Uterus (tissue), 4 donors: ENCODE measurements around the gene ABI3BP. TPM values are rescaled to one million over a fixed set of nuclear protein-coding genes. Genes with fewer than 3 reads are reported as not detected.

Experiments used
- DNase-seq, 2 donors: peaks; one replicate each; pipeline ENCODE4 v3.0.0-alpha.2; 2019 to 2020
- H3K27ac ChIP-seq, 2 donors: fragments of 200-600 bp; sonication (generic); 1 replicate in 1 of 2; 2 replicates in 1 of 2; pipeline ENCODE4 v1.5.1; 2016 to 2018
- H3K27me3 ChIP-seq, 2 donors: fragments of 200-600 bp; sonication (generic); one replicate each; pipeline ENCODE4 v1.5.1; 2018 to 2019; ENCODE audit warnings: control low read depth in 1 of 2
- H3K36me3 ChIP-seq, 2 donors: fragments of 200-600 bp; sonication (generic); one replicate each; pipeline ENCODE4 v1.5.1; 2019; ENCODE audit warnings: control low read depth in 1 of 2
- H3K4me1 ChIP-seq, 2 donors: fragments of 200-600 bp; sonication (generic); one replicate each; pipeline ENCODE4 v1.5.1; 2018 to 2019; ENCODE audit warnings: control low read depth in 1 of 2
- H3K4me3 ChIP-seq, 2 donors: fragments of 200-600 bp; sonication (generic); 1 replicate in 1 of 2; 2 replicates in 1 of 2; pipeline ENCODE4 v1.5.1; 2018 to 2019; ENCODE audit warnings: mild to moderate bottlenecking in 1 of 2
- H3K9me3 ChIP-seq, 2 donors: fragments of 200-600 bp; sonication (generic); one replicate each; pipeline ENCODE4 v1.5.1; 2019; ENCODE audit warnings: control low read depth in 1 of 2
- CTCF ChIP-seq, 4 experiments: fragments of 200-600 bp in 2 of 4; fragments of 450-650 bp in 2 of 4; sonication (generic) in 2 of 4; IDR thresholded peaks; one replicate each; pipeline ENCODE4 v1.5.1; 2016 to 2019; ENCODE audit warnings: antibody characterized with exemption in 4 of 4, mild to moderate bottlenecking in 2 of 4, moderate library complexity in 1 of 4
- POLR2A ChIP-seq, 2 donors: fragments of 450-650 bp; IDR thresholded peaks; one replicate each; pipeline ENCODE4 v1.6.1; 2016; ENCODE audit warnings: antibody characterized with exemption in 2 of 2, mild to moderate bottlenecking in 1 of 2, moderate library complexity in 1 of 2
- intact Hi-C: fragments of 100-400 bp; cut with DNase I; formaldehyde crosslinking; loops from one replicate; pipeline ENCODE4 v1.15.1; 2023; ENCODE audit warnings: low total_unique reads
- total RNA-seq, 4 donors: library from RNA; depleted of rRNA in 3 of 4; stranded (reverse); fragments of >200 nt in 3 of 4; gene quantifications; one replicate each; pipeline versions ENCODE4 v1.1.0 to v1.2.4, GENCODE V29; 2014 to 2023
- donor health status: DM: yes; HTN: yes; CAD: no.

ABI3BP gene
- total RNA-seq, 4 donors from 2014 or later, result 38.8 to 156 (median 89.2) TPM

DNA sequence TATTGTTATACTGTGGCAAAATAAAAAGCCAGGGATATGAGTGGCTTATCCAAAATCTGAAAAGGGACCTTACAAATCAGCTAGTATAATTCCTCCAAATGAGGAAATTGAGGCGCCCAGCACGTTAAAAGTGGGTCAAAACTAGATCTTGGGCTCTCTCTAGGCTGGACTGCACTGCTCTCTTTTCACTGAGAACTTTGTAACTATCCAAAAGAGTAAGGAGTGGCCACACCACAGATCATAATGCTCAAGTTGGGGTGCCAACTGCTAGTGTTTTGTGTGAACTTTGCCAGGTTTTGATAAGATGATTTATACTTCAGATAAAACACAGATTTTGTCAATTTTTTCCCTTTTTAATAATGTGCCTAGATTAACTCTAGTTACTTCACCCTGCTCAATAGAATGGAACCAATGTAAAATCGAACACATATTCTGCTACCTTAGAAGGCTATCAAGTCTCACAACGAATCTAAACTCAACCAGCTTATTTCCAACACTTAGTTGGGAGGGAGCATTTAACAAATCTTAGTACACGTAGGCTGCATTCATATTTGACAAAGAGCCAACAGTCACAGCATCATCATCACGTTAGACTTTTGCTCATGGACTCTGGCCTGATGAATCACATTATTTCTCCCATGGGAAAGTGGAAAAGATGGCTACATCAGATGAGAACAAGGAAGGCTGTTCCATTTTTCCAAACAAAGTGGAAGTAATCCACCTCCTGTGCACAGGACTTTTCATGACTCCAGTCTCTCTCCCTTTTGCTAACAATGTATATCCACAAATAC is 64.4 kb downstream of the ABI3BP start:
- intact Hi-C loops, result no loop called here
- Histone ChIP-seq H3K27me3 (no peaks in the 10 kb centered on the region), H3K4me1 (no peaks in the 10 kb centered on the region), H3K4me3 (no peak overlapping the region), H3K27ac (no peak overlapping the region), H3K9me3 (no peaks in the 10 kb centered on the region), H3K36me3 (no peaks in the 10 kb centered on the region)
- TF ChIP-seq CTCF (IDR thresholded peaks at IDR 0.05) (no peak), POLR2A (IDR thresholded peaks at IDR 0.05) (no peak)
- no peak for DNase-seq

DNA sequence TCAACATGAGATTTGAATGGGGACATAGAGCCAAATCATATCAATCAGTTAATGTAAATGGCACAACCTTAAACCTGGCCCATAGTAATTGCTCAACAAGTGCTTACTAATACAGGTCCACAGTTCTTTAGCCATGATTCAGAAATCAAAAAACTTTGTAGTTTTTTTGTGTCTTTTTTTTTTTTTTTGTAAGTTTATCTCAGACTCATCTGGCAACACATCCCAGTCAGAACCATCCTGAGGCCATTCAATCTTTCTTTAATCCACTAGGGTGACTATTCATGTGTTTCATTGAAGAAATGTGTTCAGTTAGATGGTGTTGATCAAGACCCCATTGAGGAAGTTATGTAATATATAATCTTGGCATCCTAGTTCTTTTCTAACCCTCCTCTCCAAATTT is 65.4 kb downstream of the ABI3BP start:
- Histone ChIP-seq H3K4me3 (no peak overlapping the region), H3K27ac (no peak overlapping the region), H3K9me3 (no peaks in the 10 kb centered on the region), H3K4me1 (no peaks in the 10 kb centered on the region), H3K36me3 (no peaks in the 10 kb centered on the region), H3K27me3 (no peaks in the 10 kb centered on the region)
- intact Hi-C loops, result no loop called here
- no peak for TF ChIP-seq POLR2A (IDR thresholded peaks at IDR 0.05)
- TF ChIP-seq CTCF (IDR thresholded peaks at IDR 0.05), result no peak
- DNase-seq, result no peak

- Histone ChIP-seq H3K4me3 (no peak overlapping the region), H3K36me3 (no peaks in the 10 kb centered on the region), H3K9me3 (no peaks in the 10 kb centered on the region), H3K4me1 (no peaks in the 10 kb centered on the region), H3K27me3 (no peaks in the 10 kb centered on the region), H3K27ac (peak overlapping the region; percentile 36 to 51)
- TF ChIP-seq POLR2A (IDR thresholded peaks at IDR 0.05), result no peak
- no peak for TF ChIP-seq CTCF (IDR thresholded peaks at IDR 0.05)
- no peak for DNase-seq
- intact Hi-C loops, result no loop called here
Measured at GRCh38 chr3:100915706-100916495, 77.3 kb downstream of the ABI3BP start.

- Histone ChIP-seq H3K27ac (peak overlapping the region; percentile 24 to 42), H3K36me3 (no peaks in the 10 kb centered on the region), H3K4me1 (no peaks in the 10 kb centered on the region), H3K27me3 (no peaks in the 10 kb centered on the region), H3K9me3 (no peaks in the 10 kb centered on the region), H3K4me3 (no peak overlapping the region)
- TF ChIP-seq POLR2A (IDR thresholded peaks at IDR 0.05), result no peak
- TF ChIP-seq CTCF (IDR thresholded peaks at IDR 0.05), result no peak
- intact Hi-C loops, result no loop called here
- peak; percentile 30 to 33 for DNase-seq
Measured at GRCh38 chr3:100913870-100914648, 79.2 kb downstream of the ABI3BP start.
